GM19395 (cell line): ENCODE data around the gene OR1M1.

Experiments
- ATAC-seq: cut with Tn5 transposase; IDR thresholded peaks from one replicate; pipeline ENCODE4 v1.9.1; 2021; ENCODE audit warnings: mild to moderate bottlenecking, moderate library complexity; ENCODE audit not compliant: unreplicated experiment

Gene OR1M1

GRCh38 chr19:9073806-9074205 lies 13.1 kb upstream of the OR1M1 start:
- no peak for ATAC-seq

- ATAC-seq = no peak
These were observed 11.6 kb upstream of the OR1M1 start for GRCh38 chr19:9075064-9075949.

- no peak for ATAC-seq
These were observed 10.0 kb upstream of the OR1M1 start for GRCh38 chr19:9076901-9077300.

GRCh38 chr19:9078651-9079050 lies 8.2 kb upstream of the OR1M1 start:
- ATAC-seq = no peak

GRCh38 chr19:9107375-9107774 lies 20.5 kb downstream of the OR1M1 start, which contains the start of gene OR7G2:
Gene OR7G2 (minus strand): TSS chr19:9107475. CDS start chr19:9103243, 4,232 bp downstream.
- ATAC-seq = no peak

- ATAC-seq = no peak
These were observed 23.1 kb downstream of the OR1M1 start for GRCh38 chr19:9109959-9110358.

GRCh38 chr19:9115307-9115813 lies 28.5 kb downstream of the OR1M1 start, which contains the start of gene OR7G1:
Gene OR7G1 (minus strand): TSS chr19:9115763. CDS start chr19:9115763, 0 bp downstream.
- ATAC-seq = no peak

GRCh38 chr19:9116547-9116946 lies 29.7 kb downstream of the OR1M1 start:
- ATAC-seq = no peak

GRCh38 chr19:9126900-9127405 lies 40.1 kb downstream of the OR1M1 start, which contains the start of gene OR7G3:
Gene OR7G3 (minus strand): TSS chr19:9126950. CDS start chr19:9126950, 0 bp downstream.
- no peak for ATAC-seq

- ATAC-seq = no peak
These were observed 41.3 kb downstream of the OR1M1 start for GRCh38 chr19:9128171-9128570.

- no peak for ATAC-seq
These were observed 44.1 kb downstream of the OR1M1 start for GRCh38 chr19:9130965-9131364.

- ATAC-seq = no peak
These were observed 45.6 kb downstream of the OR1M1 start for GRCh38 chr19:9132422-9132821.

- no peak for ATAC-seq
These were observed 52.8 kb downstream of the OR1M1 start for GRCh38 chr19:9139609-9140158.

- ATAC-seq = peak; percentile 97
These were observed 53.5 kb downstream of the OR1M1 start, which contains the start of gene ZNF317 for GRCh38 chr19:9140159-9140874. Gene ZNF317 (plus strand): TSS chr19:9140397. CDS start chr19:9156017, 15,620 bp downstream.

GRCh38 chr19:9144920-9145319 lies 58.1 kb downstream of the OR1M1 start:
- no peak for ATAC-seq
